GM23338 (cell line): ENCODE data around the gene TMA16. TPM values are rescaled to one million over a fixed set of nuclear protein-coding genes. Genes with fewer than 3 reads are reported as not detected.

Experiments
- ATAC-seq: fragments of 200-7000 bp; cut with Tn5 transposase; 3 replicates; pipeline ENCODE4 v1.9.1; 2020
- DNase-seq: peaks from one replicate; pipeline ENCODE4 v3.0.0-alpha.2; 2015; ENCODE audit warnings: low spot score
- H2AFZ ChIP-seq: fragments of 200-600 bp; sonication (generic); 2 replicates; pipeline ENCODE4 v1.8.0; 2016; ENCODE audit warnings: antibody characterized with exemption, mild to moderate bottlenecking, moderate library complexity
- H3F3A ChIP-seq: fragments of 200-600 bp; sonication (generic); replicated peaks from 2 replicates; pipeline ENCODE4 v1.8.0; 2017; ENCODE audit warnings: antibody characterized with exemption, mixed run types, low read depth
- H3K27ac ChIP-seq: fragments of 200-600 bp; sonication (generic); 2 replicates; pipeline ENCODE4 v1.6.1; 2016; ENCODE audit warnings: low read depth
- H3K27me3 ChIP-seq: fragments of 200-600 bp; sonication (generic); 2 replicates; pipeline ENCODE4 v1.8.0; 2016; ENCODE audit warnings: mild to moderate bottlenecking, mixed run types, moderate library complexity; ENCODE audit not compliant: insufficient read depth
- H3K36me3 ChIP-seq: fragments of 200-600 bp; sonication (generic); 2 replicates; pipeline ENCODE4 v1.8.0; 2016; ENCODE audit warnings: mild to moderate bottlenecking; ENCODE audit not compliant: insufficient read depth
- H3K4me1 ChIP-seq: fragments of 200-600 bp; sonication (generic); 2 replicates; pipeline ENCODE4 v1.8.0; 2016; ENCODE audit warnings: mild to moderate bottlenecking, moderate library complexity; ENCODE audit not compliant: insufficient read depth
- H3K4me2 ChIP-seq: fragments of 200-600 bp; sonication (generic); 2 replicates; pipeline ENCODE4 v1.7.1; 2017; ENCODE audit warnings: mixed run types
- H3K4me3 ChIP-seq: fragments of 200-600 bp; sonication (generic); 2 replicates; pipeline ENCODE4 v1.6.1; 2016; ENCODE audit warnings: mixed run types
- H3K79me2 ChIP-seq: fragments of 200-600 bp; sonication (generic); replicated peaks from 2 replicates; pipeline ENCODE4 v1.8.0; 2017; ENCODE audit warnings: mild to moderate bottlenecking; ENCODE audit not compliant: insufficient read depth
- H3K9me2 ChIP-seq: fragments of 200-600 bp; sonication (generic); 2 replicates; pipeline ENCODE4 v1.8.0; 2017; ENCODE audit not compliant: insufficient read depth
- H4K20me1 ChIP-seq: fragments of 200-600 bp; sonication (generic); replicated peaks from 2 replicates; pipeline ENCODE4 v1.8.0; 2017; ENCODE audit warnings: mild to moderate bottlenecking; ENCODE audit not compliant: insufficient read depth
- H3K27ac Mint-ChIP-seq: 2 replicates; pipeline ENCODE4 v1.8.0; 2020; ENCODE audit warnings: inconsistent platforms, mild to moderate bottlenecking, moderate library complexity, mixed read lengths
- H3K27me3 Mint-ChIP-seq: 3 replicates; pipeline ENCODE4 v1.8.0; 2022; ENCODE audit warnings: low read depth, mild to moderate bottlenecking, moderate library complexity, mixed read lengths, inconsistent platforms; ENCODE audit not compliant: insufficient read depth, poor library complexity
- H3K36me3 Mint-ChIP-seq: 3 replicates; pipeline ENCODE4 v1.8.0; 2021; ENCODE audit warnings: low read depth, mild to moderate bottlenecking, inconsistent platforms, moderate library complexity, mixed read lengths
- H3K4me1 Mint-ChIP-seq: 3 replicates; pipeline ENCODE4 v1.8.0; 2020; ENCODE audit warnings: mild to moderate bottlenecking, inconsistent platforms, mixed read lengths
- H3K4me3 Mint-ChIP-seq: 3 replicates; pipeline ENCODE4 v1.8.0; 2021; ENCODE audit warnings: moderate library complexity, mild to moderate bottlenecking, inconsistent platforms, mixed read lengths
- H3K9me3 Mint-ChIP-seq: 3 replicates; pipeline ENCODE4 v1.8.0; 2020; ENCODE audit warnings: moderate library complexity, mild to moderate bottlenecking, inconsistent platforms, mixed read lengths
- CREB1 ChIP-seq: fragments of 250-450 bp; sonication (Bioruptor Pico); IDR thresholded peaks from 2 replicates; pipeline ENCODE4 v1.5.0; 2020; ENCODE audit warnings: low read depth, mild to moderate bottlenecking, moderate library complexity
- CTCF ChIP-seq, 2 experiments: fragments of 200-600 bp in 1 of 2; sonication (generic) in 1 of 2; conservative IDR thresholded peaks; 2 replicates each; pipeline versions ENCODE4 v1.5.1 to v1.6.1; 2016 to 2017; ENCODE audit warnings: antibody characterized with exemption in 2 of 2, low read depth in 2 of 2, mild to moderate bottlenecking in 2 of 2, moderate library complexity in 1 of 2
- ETS1 ChIP-seq: IDR thresholded peaks from 2 replicates; pipeline ENCODE4 v1.6.1; 2016; ENCODE audit warnings: antibody characterized with exemption
- EZH2 ChIP-seq: fragments of 200-600 bp; sonication (generic); IDR thresholded peaks from one replicate; pipeline ENCODE4 v1.8.0; 2017; ENCODE audit warnings: antibody characterized with exemption, mild to moderate bottlenecking, low read depth; ENCODE audit not compliant: unreplicated experiment
- EZH2phosphoT487 ChIP-seq: fragments of 200-600 bp; sonication (generic); IDR thresholded peaks from one replicate; pipeline ENCODE4 v1.8.1; 2018; ENCODE audit warnings: antibody characterized with exemption; ENCODE audit not compliant: unreplicated experiment
- JUNB ChIP-seq: IDR thresholded peaks from one replicate; pipeline ENCODE4 v1.6.1; 2016; ENCODE audit warnings: antibody characterized with exemption; ENCODE audit not compliant: unreplicated experiment
- NANOG ChIP-seq: IDR thresholded peaks from 2 replicates; pipeline ENCODE4 v1.6.1; 2016; ENCODE audit warnings: antibody characterized with exemption, borderline replicate concordance
- POLR2AphosphoS5 ChIP-seq: IDR thresholded peaks from 2 replicates; pipeline ENCODE4 v1.6.1; 2016; ENCODE audit warnings: antibody characterized with exemption, low read depth
- REST ChIP-seq: IDR thresholded peaks from one replicate; pipeline ENCODE4 v1.6.1; 2018; ENCODE audit warnings: antibody characterized with exemption; ENCODE audit not compliant: unreplicated experiment
- STAT1 ChIP-seq: IDR thresholded peaks from one replicate; pipeline ENCODE4 v1.6.1; 2016; ENCODE audit warnings: antibody characterized with exemption; ENCODE audit not compliant: unreplicated experiment
- ZNF114 ChIP-seq: fragments of 250-450 bp; sonication (Bioruptor Pico); IDR thresholded peaks from 2 replicates; pipeline ENCODE4 v1.5.0; 2020; ENCODE audit warnings: mild to moderate bottlenecking, moderate library complexity
- ZNF331 ChIP-seq: fragments of 250-450 bp; sonication (Bioruptor Pico); IDR thresholded peaks from 2 replicates; pipeline ENCODE4 v1.5.0; 2020; ENCODE audit warnings: low read depth, mild to moderate bottlenecking, moderate library complexity
- ZNF462 ChIP-seq: fragments of 250-450 bp; sonication (Bioruptor Pico); IDR thresholded peaks from 2 replicates; pipeline ENCODE4 v1.5.0; 2020; ENCODE audit warnings: mild to moderate bottlenecking, moderate library complexity
- polyA plus RNA-seq: library from polyadenylated mRNA; unstranded; fragments of >200 nt; fragmentation: Nextera tagmentation; extraction: Ambion mirVana; gene quantifications from 2 replicates; pipeline ENCODE4 v1.2.1, GENCODE V29; 2016
- total RNA-seq: library from RNA; depleted of rRNA; stranded (reverse); fragments of >200 nt; shearing (Covaris generic); gene quantifications from 2 replicates; pipeline ENCODE4 v1.2.3, GENCODE V29; 2014

The TMA16 gene
- total and polyA plus RNA-seq, 2 experiments from 2014 or later = 46.4 to 96.1 TPM

- TF ChIP-seq CREB1 (CRISPR knock-in tag) (no peak), NANOG (no peak), ZNF114 (CRISPR knock-in tag) (no peak), ZNF331 (CRISPR knock-in tag) (no peak), STAT1 (no peak), EZH2 (no peak), REST (no peak), POLR2AphosphoS5 (no peak), ETS1 (no peak), CTCF (conservative IDR thresholded peaks at IDR 0.05; ENCODE audit: low read depth in 2 of 2) (no peak), ZNF462 (CRISPR knock-in tag) (no peak), JUNB (no peak), EZH2phosphoT487 (no peak)
- H3K36me3 Mint-ChIP-seq = peaks cover 22% of the 10 kb centered on the region
- Histone ChIP-seq H3K79me2 (peaks cover 64% of the 10 kb centered on the region), H3K4me3 (peak overlapping the region; percentile 71), H3K4me2 (peak overlapping the region; percentile 91), H3K27me3 (no peaks in the 10 kb centered on the region), H3K9me2 (no peaks in the 10 kb centered on the region), H3K36me3 (no peaks in the 10 kb centered on the region), H3F3A (no peaks in the 10 kb centered on the region; the same call in 1 of the 2 replicates), H2AFZ (no peak overlapping the region), H4K20me1 (peaks cover 3% of the 10 kb centered on the region; the same call in 1 of the 2 replicates), H3K4me1 (peaks cover 19% of the 10 kb centered on the region), H3K27ac (no peak overlapping the region)
- peaks cover 10% of the 10 kb centered on the region for H3K27me3 Mint-ChIP-seq
- H3K4me1 Mint-ChIP-seq = peaks cover 10% of the 10 kb centered on the region; the same call in 2 of the 3 replicates
- H3K27ac Mint-ChIP-seq = peak overlapping the region; percentile 78
- ATAC-seq = no peak
- DNase-seq = no peak
- H3K9me3 Mint-ChIP-seq = peaks cover 2% of the 10 kb centered on the region; the same call in 2 of the 3 replicates
- H3K4me3 Mint-ChIP-seq = peak overlapping the region; percentile 99
These were observed 1.4 kb downstream of the TMA16 start for GRCh38 chr4:163495900-163496299.
